SJSA1 (cell line): ENCODE results near the gene ZSCAN16. TPM values are rescaled to one million over a fixed set of nuclear protein-coding genes. Genes with fewer than 3 reads are reported as not detected.
"Not testable (repeated sequence)": the region's sequence is repeated elsewhere in the genome, so short reads cannot be mapped to it uniquely, and the experiment has no call there.

Experiments used
- DNase-seq, 2 experiments: peaks; one replicate each; pipeline ENCODE4 v3.0.0-alpha.2; 2015 to 2020; ENCODE audit warnings: low spot score in 2 of 2, low read depth in 1 of 2
- H3K27ac ChIP-seq: fragments of 250-450 bp; sonication (Bioruptor Pico); 2 replicates; pipeline ENCODE4 v1.5.1; 2020; ENCODE audit warnings: mild to moderate bottlenecking, moderate library complexity
- H3K27me3 ChIP-seq: fragments of 250-450 bp; sonication (Bioruptor Pico); replicated peaks from 2 replicates; pipeline ENCODE4 v1.5.1; 2020; ENCODE audit warnings: mild to moderate bottlenecking, moderate library complexity
- H3K36me3 ChIP-seq: fragments of 250-450 bp; sonication (Bioruptor Pico); 2 replicates; pipeline ENCODE4 v1.5.1; 2020; ENCODE audit warnings: mild to moderate bottlenecking
- H3K4me1 ChIP-seq: fragments of 250-450 bp; sonication (Bioruptor Pico); replicated peaks from 2 replicates; pipeline ENCODE4 v1.6.1; 2021; ENCODE audit warnings: mild to moderate bottlenecking
- H3K4me3 ChIP-seq: fragments of 250-450 bp; sonication (Bioruptor Pico); 2 replicates; pipeline ENCODE4 v1.5.1; 2020; ENCODE audit warnings: mild to moderate bottlenecking
- H3K9me3 ChIP-seq: fragments of 250-450 bp; sonication (Bioruptor Pico); replicated peaks from 2 replicates; pipeline ENCODE4 v1.5.1; 2020; ENCODE audit warnings: mild to moderate bottlenecking
- total RNA-seq: library from RNA; depleted of rRNA; stranded (reverse); fragments of >200 nt; shearing (Covaris generic); gene quantifications from 2 replicates; pipeline ENCODE4 v1.2.3, GENCODE V29; 2014; rRNA removed

Gene ZSCAN16
- total RNA-seq, result 0.31 and 1.2 TPM in 2 replicates

DNA sequence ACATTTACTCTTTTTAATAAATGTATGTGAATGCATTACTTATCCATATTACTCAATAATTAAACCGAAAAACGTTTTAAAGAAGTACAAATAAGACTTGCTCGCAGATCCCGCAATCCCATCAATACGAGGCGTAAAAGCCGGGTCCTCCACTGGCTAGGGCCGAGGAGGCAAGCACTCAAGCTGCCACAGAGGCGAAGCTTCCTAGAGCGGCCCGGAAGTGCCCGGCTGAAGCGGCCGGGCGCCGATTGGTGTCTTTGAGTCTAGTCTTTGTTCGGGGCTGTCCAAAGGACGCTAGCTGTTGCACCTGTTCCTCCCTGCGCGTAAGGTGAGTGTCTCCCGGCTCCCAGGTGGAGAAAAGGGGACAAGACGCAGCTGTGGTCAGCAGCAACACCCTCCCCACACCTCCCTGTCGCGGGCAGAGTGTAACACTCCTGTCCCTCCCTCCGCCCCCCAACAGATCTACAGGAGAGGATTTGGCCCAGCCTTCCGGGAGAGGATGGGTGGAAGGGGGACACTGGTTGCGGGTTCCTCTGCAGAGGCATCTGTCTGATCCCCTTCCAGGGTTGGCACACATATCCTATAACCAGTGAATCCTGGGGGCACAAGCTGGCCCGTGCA is at the start of gene ZSCAN16:
Gene ZSCAN16, plus strand, starts transcription at position 260 of the 621 bp plus-strand sequence. CDS start 835 bp downstream, outside the sequence.
- Histone ChIP-seq H3K4me1 (0 out of 2 replicates have a peak, but pooled peaks cover 4% of the 10 kb centered on the region), H3K9me3 (no peaks in the 10 kb centered on the region), H3K4me3 (peak within 1 kb of the TSS; percentile 42), H3K36me3 (peaks cover 57% of the 10 kb centered on the region), H3K27me3 (no peaks in the 10 kb centered on the region), H3K27ac (no peak within 1 kb of the TSS)
- peak; percentile 59 to 71 for DNase-seq

GRCh38 chr6:28078050-28078449 is 46.4 kb upstream of the ZSCAN16 start:
- DNase-seq, result no peak
- H3K4me3 ChIP-seq, result no peak overlapping the region
- H3K36me3 ChIP-seq, result no peaks in the 10 kb centered on the region
- no peaks in the 10 kb centered on the region for H3K27me3 ChIP-seq
- no peak overlapping the region for H3K27ac ChIP-seq
- H3K9me3 ChIP-seq, result no peaks in the 10 kb centered on the region
- H3K4me1 ChIP-seq, result peaks cover 8% of the 10 kb centered on the region; the same call in 1 of the 2 replicates

DNA sequence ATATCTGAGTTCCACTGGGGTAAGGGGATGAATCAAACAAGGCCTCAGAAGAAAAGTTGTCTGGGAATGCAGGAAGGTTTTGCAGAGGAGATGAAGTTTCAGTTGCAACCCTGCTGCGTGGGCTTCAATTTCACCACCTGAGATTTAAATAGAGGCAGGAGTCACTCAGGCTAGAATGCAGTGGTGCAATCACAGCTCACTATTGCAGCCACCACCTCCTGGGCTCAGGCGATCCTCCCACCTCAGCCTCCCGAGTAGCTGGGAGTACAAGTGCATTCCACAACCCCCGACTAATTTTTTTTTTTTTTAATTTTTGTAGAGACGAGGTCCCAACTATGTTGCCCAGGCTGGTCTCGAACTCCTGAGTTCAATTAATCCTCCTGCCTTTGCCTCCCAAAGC is 45.6 kb upstream of the ZSCAN16 start:
- H3K27ac ChIP-seq, result no peak overlapping the region
- DNase-seq, result no peak

GRCh38 chr6:28080381-28080630 is 44.1 kb upstream of the ZSCAN16 start, which contains the start of gene ZNF165:
Gene ZNF165, plus strand, starts transcription at chr6:28080568. Its CDS starts 4,913 bp downstream, at chr6:28085481.
- H3K27me3 ChIP-seq, H3K9me3 ChIP-seq, H3K4me1 ChIP-seq, DNase-seq, H3K36me3 ChIP-seq: not testable (repeated sequence)
- H3K27ac ChIP-seq, result peak within 1 kb of the TSS; percentile 95
- H3K4me3 ChIP-seq, result peak within 1 kb of the TSS; percentile 67

More for the DNA sequence above, 45.6 kb upstream of the ZSCAN16 start:
- H3K27me3 ChIP-seq, result no peaks in the 10 kb centered on the region
- H3K4me3 ChIP-seq, result no peak overlapping the region
- H3K4me1 ChIP-seq, result peaks cover 8% of the 10 kb centered on the region; the same call in 1 of the 2 replicates
- H3K36me3 ChIP-seq, result no peaks in the 10 kb centered on the region
- H3K9me3 ChIP-seq, result no peaks in the 10 kb centered on the region

- peaks cover 8% of the 10 kb centered on the region; the same call in 1 of the 2 replicates for H3K4me1 ChIP-seq
- H3K4me3 ChIP-seq, result peak overlapping the region; percentile 67
- no peaks in the 10 kb centered on the region for H3K9me3 ChIP-seq
- no peaks in the 10 kb centered on the region for H3K27me3 ChIP-seq
- peak overlapping the region; percentile 95 for H3K27ac ChIP-seq
- H3K36me3 ChIP-seq, result no peaks in the 10 kb centered on the region
- peak; percentile 93 to 98 for DNase-seq
Measured at GRCh38 chr6:28080631-28081485, 43.6 kb upstream of the ZSCAN16 start.

DNA sequence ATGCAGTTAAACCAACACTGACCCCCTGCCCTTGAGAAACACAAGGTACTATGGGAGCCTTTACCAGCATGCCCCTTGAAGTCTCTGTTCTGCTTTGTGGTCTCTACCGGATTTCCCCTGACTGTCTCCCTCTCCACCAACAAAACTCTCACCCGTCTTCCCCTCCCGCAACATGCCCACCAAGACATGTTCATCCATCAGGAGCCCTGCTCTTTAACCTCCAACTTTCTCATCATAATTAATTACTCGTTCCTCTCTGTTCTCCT is 43.0 kb upstream of the ZSCAN16 start:
- H3K4me1 ChIP-seq, result peaks cover 8% of the 10 kb centered on the region; the same call in 1 of the 2 replicates
- DNase-seq, result no peak
- H3K27ac ChIP-seq, result peak overlapping the region; percentile 95
- no peaks in the 10 kb centered on the region for H3K27me3 ChIP-seq
- H3K4me3 ChIP-seq, result peak overlapping the region; percentile 67
- no peaks in the 10 kb centered on the region for H3K9me3 ChIP-seq
- no peaks in the 10 kb centered on the region for H3K36me3 ChIP-seq

- no peak overlapping the region for H3K4me3 ChIP-seq
- peaks cover 8% of the 10 kb centered on the region; the same call in 1 of the 2 replicates for H3K4me1 ChIP-seq
- no peaks in the 10 kb centered on the region for H3K27me3 ChIP-seq
- DNase-seq, result no peak
- H3K27ac ChIP-seq, result no peak overlapping the region
- no peaks in the 10 kb centered on the region for H3K36me3 ChIP-seq
- no peaks in the 10 kb centered on the region; the same call in 1 of the 2 replicates for H3K9me3 ChIP-seq
Measured at GRCh38 chr6:28082939-28083338, 41.5 kb upstream of the ZSCAN16 start.

DNA sequence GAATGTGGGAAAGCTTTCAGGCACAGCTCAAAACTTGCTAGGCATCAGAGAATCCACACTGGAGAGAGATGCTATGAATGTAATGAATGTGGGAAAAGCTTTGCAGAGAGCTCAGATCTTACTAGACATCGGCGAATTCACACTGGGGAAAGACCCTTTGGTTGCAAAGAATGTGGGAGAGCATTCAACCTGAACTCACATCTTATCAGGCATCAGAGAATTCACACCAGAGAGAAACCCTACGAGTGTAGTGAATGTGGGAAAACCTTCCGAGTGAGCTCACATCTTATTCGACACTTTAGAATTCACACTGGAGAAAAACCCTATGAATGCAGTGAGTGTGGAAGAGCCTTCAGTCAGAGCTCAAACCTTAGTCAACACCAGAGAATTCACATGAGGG is 35.4 kb upstream of the ZSCAN16 start:
- Histone ChIP-seq H3K27ac (no peak overlapping the region), H3K27me3 (no peaks in the 10 kb centered on the region), H3K36me3 (no peaks in the 10 kb centered on the region; the same call in 1 of the 2 replicates), H3K9me3 (peaks cover 29% of the 10 kb centered on the region), H3K4me1 (no peaks in the 10 kb centered on the region), H3K4me3 (no peak overlapping the region)
- no peak for DNase-seq

GRCh38 chr6:28090917-28091586 is 33.4 kb upstream of the ZSCAN16 start:
- no peaks in the 10 kb centered on the region for H3K4me1 ChIP-seq
- H3K36me3 ChIP-seq, result no peaks in the 10 kb centered on the region; the same call in 1 of the 2 replicates
- H3K27ac ChIP-seq, result no peak overlapping the region
- no peak for DNase-seq
- no peak overlapping the region for H3K4me3 ChIP-seq
- H3K9me3 ChIP-seq, result peaks cover 29% of the 10 kb centered on the region
- no peaks in the 10 kb centered on the region for H3K27me3 ChIP-seq

DNA sequence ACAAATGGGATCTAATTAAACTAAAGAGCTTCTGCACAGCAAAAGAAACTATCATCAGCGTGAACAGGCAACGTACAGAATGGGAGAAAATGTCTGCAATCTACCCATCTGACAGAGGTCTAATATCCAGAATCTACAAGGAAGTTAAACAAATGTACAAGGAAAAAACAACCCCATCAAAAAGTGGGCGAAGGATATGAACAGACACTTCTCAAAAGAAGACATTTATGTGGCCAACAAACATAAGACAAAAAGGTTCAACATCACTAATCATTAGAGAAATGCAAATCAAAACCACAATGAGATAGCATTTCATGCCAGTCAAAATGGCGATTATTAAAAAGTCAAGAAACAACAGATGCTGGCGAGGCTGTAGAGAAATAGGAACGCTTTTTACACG is 22.2 kb upstream of the ZSCAN16 start:
- H3K9me3 ChIP-seq, H3K27ac ChIP-seq, H3K4me3 ChIP-seq, H3K27me3 ChIP-seq, H3K36me3 ChIP-seq, H3K4me1 ChIP-seq, DNase-seq: not testable (repeated sequence)

- H3K4me3 ChIP-seq, H3K4me1 ChIP-seq, H3K36me3 ChIP-seq, H3K27ac ChIP-seq, H3K27me3 ChIP-seq, H3K9me3 ChIP-seq, DNase-seq: not testable (repeated sequence)
Measured at GRCh38 chr6:28102699-28103098, 21.7 kb upstream of the ZSCAN16 start.

DNA sequence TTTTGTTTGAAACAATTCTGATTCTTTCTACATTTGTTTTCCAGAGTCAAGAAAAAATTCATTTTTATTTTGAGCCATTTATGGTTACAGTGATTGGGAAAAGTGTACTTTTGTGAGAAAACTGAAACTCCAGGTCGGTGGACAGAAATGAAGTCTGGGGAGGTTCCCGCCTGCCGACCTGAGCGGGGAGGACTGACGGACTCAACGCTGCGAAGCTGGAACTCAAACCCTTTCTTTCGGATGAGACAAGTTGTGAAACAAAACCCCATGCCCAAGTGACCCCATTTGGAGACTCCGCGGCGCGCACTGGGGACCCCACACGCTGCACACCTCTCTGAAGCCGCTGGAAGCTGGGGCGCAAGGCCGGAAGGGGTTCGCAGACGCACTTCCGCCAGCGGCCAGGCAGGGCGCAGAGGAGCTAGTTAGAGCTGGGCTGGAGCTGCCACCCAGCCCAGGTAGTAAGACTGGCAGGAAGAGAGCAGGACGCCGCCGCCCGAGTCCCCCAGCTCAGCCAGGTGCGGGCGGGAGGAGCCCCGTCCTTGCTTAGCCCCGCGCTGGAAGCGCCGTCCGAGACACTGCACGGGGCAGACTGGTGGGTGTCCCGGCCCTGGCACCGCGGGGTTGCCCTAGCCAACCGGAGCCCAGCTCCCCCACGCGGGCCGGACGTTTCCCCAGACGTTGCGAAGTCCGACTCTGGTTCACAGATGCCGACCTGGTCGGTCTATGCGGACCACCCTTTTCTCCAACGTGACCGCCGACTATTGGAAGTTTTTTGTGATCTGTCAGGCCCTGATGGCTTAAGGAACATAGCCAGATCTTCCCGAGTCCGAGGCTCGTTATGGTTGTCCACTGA is 19.8 kb upstream of the ZSCAN16 start:
- peak; percentile 75 to 84 for DNase-seq
- no peaks in the 10 kb centered on the region for H3K36me3 ChIP-seq
- no peaks in the 10 kb centered on the region for H3K27me3 ChIP-seq
- peak overlapping the region; percentile 9; the same call in 1 of the 2 replicates for H3K27ac ChIP-seq
- peaks cover 5% of the 10 kb centered on the region; the same call in 1 of the 2 replicates for H3K4me1 ChIP-seq
- peak overlapping the region; percentile 61 for H3K4me3 ChIP-seq
- H3K9me3 ChIP-seq, result no peaks in the 10 kb centered on the region

GRCh38 chr6:28105245-28105639 is 19.2 kb upstream of the ZSCAN16 start:
- no peaks in the 10 kb centered on the region for H3K9me3 ChIP-seq
- H3K4me1 ChIP-seq, result peaks cover 5% of the 10 kb centered on the region; the same call in 1 of the 2 replicates
- H3K36me3 ChIP-seq, result no peaks in the 10 kb centered on the region
- H3K27ac ChIP-seq, result peak overlapping the region; percentile 9; the same call in 1 of the 2 replicates
- no peaks in the 10 kb centered on the region for H3K27me3 ChIP-seq
- peak overlapping the region; percentile 61 for H3K4me3 ChIP-seq
- DNase-seq, result no peak
